ENCODE data around the gene DIS3L2. TPM values are rescaled to one million over a fixed set of nuclear protein-coding genes. Genes with fewer than 3 reads are reported as not detected.
"Not testable (repeated sequence)": the region's sequence is repeated elsewhere in the genome, so short reads cannot be mapped to it uniquely, and the experiment has no call there.

DIS3L2 gene
- total RNA-seq, 1 donor from 2014 or later = 34.7 TPM

DNA sequence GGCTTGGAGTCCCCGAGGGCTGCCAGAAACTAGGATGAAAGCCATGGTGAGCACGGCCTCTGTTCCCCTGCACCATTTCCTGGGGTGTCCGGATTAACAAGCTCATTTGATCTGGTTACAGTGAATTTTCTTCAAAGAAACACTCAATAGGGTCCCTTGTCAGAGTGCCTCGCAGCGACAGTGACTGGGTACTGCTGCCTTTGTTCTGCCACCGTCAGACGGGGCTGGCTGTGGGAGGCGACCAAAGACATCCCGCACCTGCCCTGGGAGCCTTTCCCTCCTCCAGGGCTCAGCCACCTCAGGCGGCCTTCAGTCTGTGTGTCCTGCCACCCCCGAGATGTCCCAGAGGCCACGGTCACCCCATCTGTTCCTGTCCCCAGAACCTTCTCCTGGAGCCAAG, 408.5 kb downstream of the DIS3L2 start:
- DNase-seq = not testable (repeated sequence)

DNA sequence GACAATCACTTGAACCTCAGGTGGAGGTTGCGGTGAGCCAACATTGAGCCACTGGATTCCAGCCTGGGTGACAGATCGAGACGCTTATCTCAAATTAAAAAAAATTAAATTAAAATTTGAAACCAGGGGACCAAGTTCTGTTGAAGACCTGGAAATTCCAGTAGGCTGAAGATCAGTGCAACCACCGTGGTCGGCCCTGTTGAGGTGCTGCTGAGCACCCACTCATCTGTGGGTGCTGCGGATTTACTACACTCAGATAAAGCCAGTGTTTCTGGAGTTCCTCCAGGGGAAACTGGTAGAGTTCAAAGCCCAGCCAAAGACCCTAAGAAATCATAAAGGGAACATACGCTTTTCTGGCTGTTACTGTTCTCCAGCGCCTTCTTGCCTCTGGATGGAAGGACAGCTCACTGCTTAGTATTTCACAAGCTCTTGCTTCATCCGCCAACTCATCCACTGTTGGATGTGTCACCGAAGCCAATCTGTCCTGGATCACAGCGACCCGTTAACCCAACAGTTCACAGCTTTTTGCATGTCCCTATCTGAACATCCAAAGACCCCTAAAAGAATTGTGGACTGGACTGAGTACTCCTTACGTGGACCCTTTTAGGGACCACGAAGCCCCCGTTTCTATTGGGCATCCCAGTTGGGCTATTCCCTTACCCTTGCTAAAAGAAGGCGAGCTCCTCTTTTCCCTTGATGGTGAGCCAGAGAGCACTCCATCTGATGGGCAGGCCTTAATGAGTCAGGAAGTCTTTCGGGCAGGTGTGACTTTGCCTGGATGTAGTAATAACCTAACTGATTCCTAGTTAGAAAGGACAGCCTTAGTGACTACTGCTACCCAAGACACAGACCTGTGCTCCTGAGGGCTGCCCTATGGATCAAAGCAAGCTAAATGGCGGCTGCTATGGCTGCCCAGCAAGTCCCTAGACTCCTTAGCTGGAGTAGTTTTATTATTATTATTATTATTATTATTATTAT, 411.0 kb downstream of the DIS3L2 start:
- DNase-seq = no peak

DNA sequence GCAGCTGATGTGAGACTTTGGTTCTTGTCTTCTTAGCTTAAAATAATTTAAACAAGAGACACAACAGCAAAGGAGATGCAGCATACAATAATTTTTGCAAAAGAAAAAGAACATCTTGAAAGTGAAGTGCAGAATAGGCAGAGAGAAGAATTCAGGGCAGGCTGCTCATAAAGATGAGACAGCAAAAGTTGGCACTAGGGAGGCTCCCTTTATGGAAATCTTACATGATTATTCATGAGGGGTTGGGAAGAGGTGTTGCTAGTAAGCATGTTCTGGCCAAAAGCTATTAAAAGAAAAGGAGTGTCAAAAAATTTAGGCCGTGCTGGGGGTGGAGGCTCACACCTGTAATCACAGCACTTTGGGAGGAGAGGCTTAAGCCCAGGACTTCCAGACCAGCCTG, 412.8 kb downstream of the DIS3L2 start:
- no peak for DNase-seq

DNA sequence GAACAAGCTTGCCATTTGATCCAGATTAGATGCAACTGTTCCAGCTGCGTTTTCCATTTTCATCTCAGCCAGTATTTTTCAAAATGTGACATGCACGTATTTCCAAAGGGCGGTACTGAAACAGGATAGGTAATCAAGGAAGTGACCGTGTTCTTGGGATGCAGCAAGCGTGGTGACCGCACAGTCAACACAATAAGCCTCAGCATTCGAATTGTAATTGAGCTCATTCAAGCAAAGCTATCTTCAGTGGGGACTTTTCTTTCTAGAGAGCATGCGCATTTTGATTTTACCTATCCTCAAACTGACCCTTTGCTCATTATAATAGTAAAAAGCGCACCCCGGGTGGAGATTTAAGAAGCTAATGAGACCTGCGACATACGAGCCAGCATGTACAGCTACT, 413.7 kb downstream of the DIS3L2 start:
- no peak for DNase-seq

- DNase-seq = no peak
Observed at GRCh38 chr2:232376260-232376659, 414.7 kb downstream of the DIS3L2 start.

DNA sequence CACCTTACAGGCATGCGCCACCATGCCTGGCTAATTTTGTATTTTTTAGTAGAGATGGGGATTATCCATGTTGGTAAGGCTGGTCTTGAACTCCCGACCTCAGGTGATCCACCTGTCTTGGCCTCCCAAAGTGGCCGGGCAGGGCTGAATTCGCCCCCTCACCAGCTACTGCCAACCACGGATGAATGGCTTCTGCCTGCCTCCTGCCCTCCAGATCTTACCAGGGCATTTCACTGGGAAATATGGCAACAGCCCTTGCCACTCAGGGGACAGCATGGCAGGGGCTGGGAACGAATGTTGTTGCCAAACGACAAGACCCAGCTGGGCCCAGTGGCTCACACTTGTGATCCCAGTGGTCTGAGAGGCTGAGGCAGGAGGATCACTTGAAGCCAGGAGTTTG, 415.2 kb downstream of the DIS3L2 start:
- DNase-seq = no peak

- DNase-seq = no peak
Observed at GRCh38 chr2:232377319-232377718, 415.8 kb downstream of the DIS3L2 start.

GRCh38 chr2:232377841-232378734, 416.6 kb downstream of the DIS3L2 start:
- DNase-seq = no peak

DNA sequence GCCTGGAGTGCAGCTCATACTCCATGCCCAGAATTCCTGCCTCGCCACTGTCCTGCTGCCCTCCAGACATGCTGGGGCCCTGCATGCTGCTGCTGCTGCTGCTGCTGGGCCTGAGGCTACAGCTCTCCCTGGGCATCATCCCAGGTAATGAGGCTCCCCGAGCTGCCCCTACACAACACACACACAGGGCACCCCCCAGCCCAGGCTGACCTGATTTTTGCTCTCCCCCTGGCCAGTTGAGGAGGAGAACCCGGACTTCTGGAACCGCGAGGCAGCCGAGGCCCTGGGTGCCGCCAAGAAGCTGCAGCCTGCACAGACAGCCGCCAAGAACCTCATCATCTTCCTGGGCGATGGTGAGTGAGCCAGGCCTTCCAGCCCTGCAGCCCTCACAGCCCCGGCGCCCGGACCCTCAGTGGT, 417.2 kb downstream of the DIS3L2 start, which contains the start of gene ALPP:
Gene ALPP, plus strand, starts transcription at position 17 of the 417 bp plus-strand sequence. Its CDS starts 52 bp downstream, at position 69.
- DNase-seq = not testable (repeated sequence)

DNA sequence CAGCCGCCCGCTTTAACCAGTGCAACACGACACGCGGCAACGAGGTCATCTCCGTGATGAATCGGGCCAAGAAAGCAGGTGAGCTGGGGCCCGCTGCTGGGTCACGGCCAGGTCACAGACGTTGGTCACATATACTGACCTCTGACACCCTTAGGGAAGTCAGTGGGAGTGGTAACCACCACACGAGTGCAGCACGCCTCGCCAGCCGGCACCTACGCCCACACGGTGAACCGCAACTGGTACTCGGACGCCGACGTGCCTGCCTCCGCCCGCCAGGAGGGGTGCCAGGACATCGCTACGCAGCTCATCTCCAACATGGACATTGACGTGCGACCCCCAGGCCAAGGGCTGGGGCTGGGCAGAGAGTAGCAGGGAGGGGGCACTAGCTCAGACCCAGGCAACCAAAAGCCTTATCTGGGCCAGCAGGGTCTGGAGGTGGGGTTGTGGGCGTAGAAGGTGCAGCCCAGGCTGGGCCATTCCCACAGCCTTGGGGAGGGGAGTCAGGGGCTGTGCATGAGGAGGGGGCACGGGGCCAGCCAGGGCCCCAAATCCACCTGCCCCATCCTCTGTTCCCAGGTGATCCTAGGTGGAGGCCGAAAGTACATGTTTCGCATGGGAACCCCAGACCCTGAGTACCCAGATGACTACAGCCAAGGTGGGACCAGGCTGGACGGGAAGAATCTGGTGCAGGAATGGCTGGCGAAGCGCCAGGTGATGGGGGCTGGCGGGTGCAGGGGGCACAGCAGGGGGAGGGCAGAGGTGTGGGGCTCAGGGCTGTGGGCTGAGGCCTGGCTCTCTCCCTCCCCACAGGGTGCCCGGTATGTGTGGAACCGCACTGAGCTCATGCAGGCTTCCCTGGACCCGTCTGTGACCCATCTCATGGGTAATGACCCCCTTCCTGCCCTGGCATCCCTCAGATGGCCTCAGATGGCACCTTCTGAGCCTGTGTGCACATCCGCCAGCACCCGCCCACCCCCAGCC, 418.4 kb downstream of the DIS3L2 start:
- not testable (repeated sequence) for DNase-seq

GRCh38 chr2:232381204-232382031, 419.9 kb downstream of the DIS3L2 start:
- DNase-seq = not testable (repeated sequence)

DNA sequence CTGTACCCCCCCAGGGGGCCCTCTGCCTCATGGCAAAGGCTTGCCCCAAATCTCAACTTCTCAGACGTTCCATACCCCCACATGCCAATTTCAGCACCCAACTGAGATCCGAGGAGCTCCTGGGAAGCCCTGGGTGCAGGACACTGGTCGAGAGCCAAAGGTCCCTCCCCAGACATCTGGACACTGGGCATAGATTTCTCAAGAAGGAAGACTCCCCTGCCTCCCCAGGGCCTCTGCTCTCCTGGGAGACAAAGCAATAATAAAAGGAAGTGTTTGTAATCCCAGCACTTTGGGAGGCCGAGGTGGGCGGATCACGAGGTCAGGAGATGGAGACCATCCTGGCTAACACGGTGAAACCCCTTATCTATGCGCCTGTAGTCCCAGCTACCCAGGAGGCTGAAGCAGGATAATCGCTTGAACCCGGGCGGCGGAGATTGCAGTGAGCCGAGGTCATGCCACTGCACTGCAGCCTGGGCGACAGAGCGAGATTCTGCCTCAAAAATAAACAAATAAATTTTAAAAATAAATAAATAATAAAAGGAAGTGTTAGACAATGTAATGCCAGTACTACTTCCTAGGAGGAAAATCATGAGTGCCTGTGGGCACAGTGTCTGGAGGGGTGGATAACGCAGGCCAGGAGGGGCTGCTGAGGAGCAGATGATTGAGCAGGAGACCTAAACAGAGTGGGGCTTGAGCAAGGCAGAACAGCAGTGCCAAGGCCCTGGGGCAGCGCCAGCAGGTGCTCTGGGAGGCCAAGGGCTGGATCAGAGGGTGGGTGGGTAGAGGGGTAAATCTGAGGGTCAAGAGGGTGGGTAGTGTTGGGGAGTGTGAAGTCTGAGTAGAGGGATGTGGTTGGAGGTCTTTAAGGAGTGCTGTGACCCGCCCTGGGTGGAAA, 421.1 kb downstream of the DIS3L2 start:
- DNase-seq = no peak

- DNase-seq = no peak
Observed at GRCh38 chr2:232384466-232384865, 423.0 kb downstream of the DIS3L2 start.

GRCh38 chr2:232385058-232385457, 423.5 kb downstream of the DIS3L2 start:
- DNase-seq = not testable (repeated sequence)

DNA sequence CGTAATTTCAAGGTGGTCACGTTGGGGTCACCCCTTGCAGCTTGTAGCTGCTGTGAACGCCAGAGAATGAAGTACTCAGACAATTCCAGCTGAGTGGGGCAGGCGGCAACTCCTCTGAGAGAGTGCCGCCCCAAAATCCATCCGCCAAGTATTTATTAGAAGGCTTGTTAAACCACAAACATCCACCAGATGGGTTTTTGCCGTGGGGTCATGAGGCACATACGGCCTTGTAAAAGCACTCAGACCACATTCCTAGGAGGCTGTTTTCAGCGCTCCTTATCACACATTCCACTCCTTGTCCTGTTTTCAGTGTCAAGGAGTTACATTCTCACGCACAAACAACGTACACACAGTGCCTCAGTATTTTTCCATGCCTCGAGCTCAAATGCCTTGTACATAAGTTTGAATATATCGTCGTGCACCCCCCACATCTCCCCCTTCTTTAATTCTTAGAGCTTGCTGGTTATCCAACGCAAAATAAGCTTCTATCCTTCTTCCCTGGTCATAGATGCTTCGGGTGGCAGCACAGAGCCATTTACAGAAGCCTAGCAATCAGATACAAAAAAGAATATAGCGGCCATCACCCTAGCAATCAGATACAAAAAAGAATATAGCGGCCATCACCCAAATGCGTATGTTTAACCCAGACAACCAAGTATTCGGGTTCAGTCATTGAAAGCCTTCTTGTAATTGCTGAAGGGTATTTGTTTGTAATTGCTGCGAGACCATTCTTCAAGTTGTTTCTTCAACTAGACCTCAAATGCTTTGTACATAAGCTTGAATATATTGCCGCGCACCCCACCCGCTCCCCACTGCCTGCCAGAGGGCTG, 424.4 kb downstream of the DIS3L2 start:
- no peak for DNase-seq

GRCh38 chr2:232386490-232386739, 424.9 kb downstream of the DIS3L2 start:
- DNase-seq = no peak
